HG03025 (cell line): ENCODE results near the gene SPRR2F.
"Not testable (repeated sequence)": the region's sequence is repeated elsewhere in the genome, so short reads cannot be mapped to it uniquely, and the experiment has no call there.

Experiments
- ATAC-seq: cut with Tn5 transposase; IDR thresholded peaks from one replicate; pipeline ENCODE4 v1.9.1; 2021; ENCODE audit warnings: mild to moderate bottlenecking, moderate library complexity; ENCODE audit not compliant: unreplicated experiment, low FRiP score

Gene SPRR2F

DNA sequence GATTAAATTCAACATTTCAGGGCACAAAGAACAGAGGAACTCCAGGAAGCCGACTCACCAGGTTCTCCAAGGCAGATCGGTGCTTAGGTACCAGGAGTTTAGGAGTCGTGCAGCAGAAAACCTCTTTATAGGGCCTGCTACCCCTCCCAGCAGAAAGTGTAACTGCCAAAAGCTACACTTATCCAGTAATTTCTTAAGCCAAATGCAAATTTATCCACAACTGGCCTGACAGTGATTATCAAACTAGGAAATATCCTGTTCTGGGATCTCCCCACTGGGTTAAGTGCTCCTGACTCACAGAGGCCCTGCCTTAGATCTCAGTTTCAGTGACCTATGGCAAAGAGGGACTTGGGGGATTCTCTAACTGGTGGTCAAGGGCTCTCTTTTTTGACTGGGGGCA lies at the start of gene SPRR2F:
SPRR2F (minus strand) TSS at position 101 of the 400 bp plus-strand sequence. CDS start 783 bp downstream, outside the sequence.
- ATAC-seq: no peak

GRCh38 chr1:153155541-153155940 lies 42.2 kb upstream of the SPRR2F start:
- no peak for ATAC-seq

DNA sequence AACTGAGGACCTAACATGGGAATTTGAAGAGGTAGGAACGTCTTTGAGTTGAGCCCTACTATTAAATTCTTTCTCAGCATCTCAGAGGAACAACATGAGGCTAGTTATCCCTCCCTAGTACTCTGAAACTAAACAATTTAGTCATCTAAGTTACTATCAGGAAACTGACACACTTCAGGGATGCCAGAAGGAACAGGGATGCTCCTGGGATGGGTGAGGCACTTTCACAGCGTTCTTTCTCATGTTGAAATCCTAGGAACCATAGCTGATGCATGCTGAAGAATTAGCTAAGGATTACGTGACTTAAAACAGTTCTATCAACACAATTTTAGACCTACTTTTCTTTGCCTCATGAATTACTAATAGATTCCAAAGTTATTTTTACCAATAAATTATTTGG lies 39.2 kb upstream of the SPRR2F start:
- no peak for ATAC-seq

DNA sequence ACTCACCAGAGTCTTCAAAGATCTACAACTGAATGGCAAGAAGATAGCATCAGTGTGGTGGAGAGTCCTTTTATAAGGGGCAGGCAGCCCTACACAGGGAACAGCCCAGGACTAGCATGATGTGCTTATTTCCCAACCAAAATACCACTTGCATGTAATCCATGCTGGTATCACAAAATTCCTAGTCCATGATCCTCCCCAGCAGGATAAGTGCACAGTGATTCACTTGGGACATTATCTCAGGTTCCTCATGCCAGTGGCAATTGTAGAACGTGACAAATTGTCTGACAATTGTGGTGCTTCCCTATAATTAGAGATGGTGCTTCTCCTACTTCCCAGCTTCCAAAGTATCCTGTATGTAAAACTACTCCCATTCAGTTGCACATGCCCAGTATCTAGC lies 37.5 kb upstream of the SPRR2F start, which contains the start of gene SPRR2G:
SPRR2G (minus strand) TSS at position 45 of the 400 bp plus-strand sequence. CDS start 780 bp downstream, outside the sequence.
- no peak for ATAC-seq

DNA sequence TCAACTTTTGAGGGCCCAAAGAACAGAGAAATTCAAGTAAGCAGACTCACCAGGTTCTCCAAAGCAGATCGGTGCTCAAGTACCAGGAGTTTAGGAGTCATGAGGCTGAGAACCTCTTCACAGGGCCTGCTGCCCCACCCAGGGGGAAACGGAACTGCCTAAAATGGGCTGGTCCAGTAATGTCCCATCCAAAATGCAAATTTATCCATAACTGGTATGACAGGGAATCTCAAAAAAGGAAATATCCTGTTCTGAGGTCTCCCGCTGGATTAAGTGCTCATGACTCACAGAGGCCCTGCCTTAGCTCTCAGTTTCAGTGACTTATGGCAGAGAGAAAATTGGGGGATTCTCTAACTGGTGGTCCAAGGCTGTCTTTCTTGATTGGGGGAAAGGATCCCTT lies 28.1 kb upstream of the SPRR2F start:
- ATAC-seq: no peak

DNA sequence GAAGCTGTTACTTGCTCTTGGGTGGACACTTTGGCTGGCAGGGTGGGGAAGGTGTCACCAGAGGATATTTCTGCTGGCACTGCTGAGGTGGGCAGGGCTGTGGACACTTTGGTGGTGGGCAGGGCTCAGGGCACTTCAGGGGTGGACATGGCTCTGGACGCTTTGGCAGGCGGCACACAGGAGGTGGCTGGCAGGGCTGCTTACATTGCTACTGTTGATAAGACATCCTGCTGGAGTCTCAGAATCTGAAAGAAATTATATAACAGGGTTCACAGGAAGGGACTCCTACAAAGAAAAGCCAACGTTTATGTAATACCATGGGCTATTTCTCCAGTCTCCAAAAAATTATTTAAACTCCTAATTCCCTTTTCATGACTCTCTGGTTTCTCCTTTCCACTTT lies 27.2 kb upstream of the SPRR2F start:
- no peak for ATAC-seq

GRCh38 chr1:153133743-153134142 lies 20.4 kb upstream of the SPRR2F start:
- ATAC-seq: no peak

GRCh38 chr1:153133267-153133666 lies 20.0 kb upstream of the SPRR2F start:
- ATAC-seq: no peak

DNA sequence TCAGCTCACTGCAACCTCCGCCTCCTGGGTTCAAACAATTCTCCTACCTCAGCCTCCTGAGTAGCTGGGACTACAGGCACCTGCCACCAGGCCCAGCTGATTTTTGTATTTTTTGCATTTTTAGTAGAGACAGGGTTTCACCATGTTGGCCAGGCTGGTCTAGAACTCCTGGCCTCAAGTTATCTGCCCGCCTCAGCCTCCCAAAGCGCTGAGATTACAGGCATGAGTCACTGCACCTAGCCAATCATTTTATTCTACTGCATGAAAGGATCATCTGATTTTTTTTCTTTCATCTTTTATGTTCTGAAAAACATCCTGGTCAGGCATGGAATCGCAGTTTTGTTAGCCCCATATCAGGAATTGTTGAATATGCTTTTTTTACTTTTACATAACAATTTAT lies 15.4 kb upstream of the SPRR2F start:
- ATAC-seq: not testable (repeated sequence)

DNA sequence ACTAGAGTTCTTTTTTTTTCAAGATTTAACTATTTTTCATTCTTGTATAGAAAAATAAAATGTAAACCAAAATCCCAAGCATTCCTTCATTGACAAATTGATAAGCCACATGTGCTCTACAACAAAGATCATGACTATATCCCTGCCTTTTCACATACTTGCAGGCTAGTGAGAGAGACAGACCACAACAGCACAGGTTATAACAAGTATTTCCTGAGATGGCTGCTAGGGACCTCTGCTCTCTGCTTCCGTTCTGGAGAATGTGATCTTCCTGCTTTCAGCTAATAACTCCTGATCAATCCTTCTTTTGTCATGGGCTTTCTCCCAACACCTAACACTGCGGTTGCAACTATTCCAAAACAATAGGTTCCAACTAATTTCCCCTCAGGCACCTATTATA lies 14.0 kb upstream of the SPRR2F start:
- no peak for ATAC-seq

DNA sequence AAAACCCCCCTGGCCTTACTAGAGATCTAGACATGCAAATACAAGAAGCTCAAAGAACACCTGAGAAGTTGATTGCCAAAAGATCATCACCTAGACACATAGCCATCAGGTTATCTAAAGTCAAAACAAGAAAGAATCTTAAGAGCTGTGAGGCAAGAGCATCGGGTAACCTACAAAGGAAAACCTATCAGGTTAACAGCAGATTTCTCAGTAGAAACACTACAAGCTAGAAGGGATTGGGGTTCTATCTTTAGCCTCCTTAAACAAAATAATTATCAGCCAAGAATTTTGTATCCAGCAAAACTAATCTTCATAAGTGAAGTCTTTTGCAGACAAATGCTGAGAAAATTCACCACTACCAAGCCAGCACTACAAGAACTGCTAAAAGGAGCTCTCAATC lies 12.2 kb upstream of the SPRR2F start:
- no peak for ATAC-seq

- ATAC-seq: not testable (repeated sequence)
Measured at GRCh38 chr1:153123793-153124192, 10.5 kb upstream of the SPRR2F start.

- no peak for ATAC-seq
Measured at GRCh38 chr1:153122831-153123421, 9.6 kb upstream of the SPRR2F start.

DNA sequence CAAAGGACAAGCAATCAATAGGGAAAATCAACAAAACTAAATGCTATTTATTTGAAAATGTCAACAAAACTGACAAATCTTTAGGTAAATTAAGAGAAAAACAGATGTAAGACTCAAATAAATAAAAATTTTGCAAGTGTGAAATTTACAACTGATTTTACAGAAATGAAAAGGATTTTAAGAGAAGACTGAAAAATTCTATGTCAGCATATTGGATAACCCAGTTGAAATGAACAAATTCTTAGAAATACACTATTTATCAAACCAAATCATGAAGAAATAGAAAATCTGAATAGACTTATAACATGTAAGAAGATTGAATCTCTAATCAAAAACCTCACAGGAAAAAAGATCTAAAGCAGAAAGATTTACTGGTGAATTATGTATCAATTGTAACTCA lies 7.6 kb upstream of the SPRR2F start:
- no peak for ATAC-seq

DNA sequence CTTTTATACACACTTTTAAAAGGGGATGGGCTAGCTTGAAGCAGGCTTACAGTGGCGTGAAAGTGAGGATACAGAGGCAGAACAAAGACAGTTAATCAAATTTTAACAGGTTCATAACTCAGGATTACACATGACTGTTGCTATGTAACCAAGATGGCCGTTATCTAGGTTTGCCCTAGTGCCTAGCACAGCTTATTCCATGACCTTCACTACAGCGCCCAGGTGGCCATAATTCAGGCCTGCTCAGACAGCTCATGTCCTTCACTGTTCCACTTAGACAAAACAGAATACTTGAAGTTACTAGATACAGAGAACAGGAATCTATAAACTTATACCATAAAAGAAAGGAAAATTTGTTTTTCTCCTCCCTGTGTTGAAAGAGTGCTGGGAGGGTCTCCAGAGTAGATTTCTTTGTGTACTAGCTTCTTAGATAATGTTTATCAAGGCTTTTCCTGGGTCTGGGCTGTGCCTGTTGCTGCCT lies 6.2 kb upstream of the SPRR2F start:
- no peak for ATAC-seq

DNA sequence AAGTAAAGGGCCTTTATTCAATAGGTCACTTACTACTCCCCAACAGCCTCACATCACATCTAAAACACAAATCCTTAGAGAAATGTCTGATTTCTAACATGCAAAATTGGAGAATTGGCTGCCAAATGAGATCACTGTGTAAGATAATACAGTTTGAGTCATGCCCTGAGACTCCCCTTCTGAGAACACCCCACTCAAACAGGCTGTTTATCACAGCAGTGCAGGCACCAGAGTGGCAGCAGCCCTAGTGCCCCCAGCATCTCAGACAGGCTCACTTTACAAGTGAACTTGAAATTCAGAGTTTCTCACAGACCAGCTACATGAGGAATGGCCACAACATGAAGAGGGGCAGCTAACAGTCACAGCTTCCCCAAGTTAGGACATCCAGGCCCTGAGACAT lies 1.9 kb upstream of the SPRR2F start:
- ATAC-seq: not testable (repeated sequence)

GRCh38 chr1:153112454-153112853 lies 862 bp downstream of the SPRR2F start:
- not testable (repeated sequence) for ATAC-seq

DNA sequence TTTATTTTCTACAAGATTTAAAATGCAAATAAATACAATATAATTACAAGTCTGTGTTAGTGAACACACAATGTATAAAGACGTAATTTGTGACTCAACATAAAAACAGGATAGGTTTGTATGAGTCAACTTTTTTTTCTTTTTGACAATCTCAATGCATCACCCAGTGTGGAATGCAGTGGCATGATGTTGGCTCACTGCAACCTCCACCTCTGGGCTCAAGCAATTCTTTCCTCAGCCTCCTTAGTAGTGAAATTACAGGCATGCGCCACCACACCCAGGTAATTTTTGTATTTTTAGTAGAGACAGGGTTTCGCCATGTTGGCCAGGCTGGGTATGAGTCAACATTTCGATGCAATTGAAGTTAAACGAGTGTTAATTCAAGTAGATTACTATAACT lies 13.1 kb downstream of the SPRR2F start:
- no peak for ATAC-seq

- no peak for ATAC-seq
Measured at GRCh38 chr1:153099461-153100045, 13.8 kb downstream of the SPRR2F start.

DNA sequence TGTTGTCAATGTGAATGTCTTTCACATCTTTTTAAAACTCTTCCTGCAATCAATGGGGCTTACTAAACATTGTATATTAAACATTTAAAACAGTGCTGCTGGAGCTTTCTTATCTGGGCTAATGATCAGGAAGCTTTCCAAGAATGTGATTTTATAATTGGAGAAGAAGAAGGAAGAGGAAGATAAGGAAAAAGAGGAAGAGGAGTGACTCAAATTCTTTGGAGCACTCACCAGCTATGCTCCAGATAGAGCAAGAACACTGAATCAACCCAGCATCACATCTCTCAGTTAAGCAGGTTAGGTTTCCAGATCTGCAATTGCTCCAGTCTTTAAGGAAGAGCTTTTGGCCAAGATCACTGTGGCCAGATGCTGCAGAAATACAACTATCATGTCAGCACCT lies 17.6 kb downstream of the SPRR2F start:
- ATAC-seq: no peak

DNA sequence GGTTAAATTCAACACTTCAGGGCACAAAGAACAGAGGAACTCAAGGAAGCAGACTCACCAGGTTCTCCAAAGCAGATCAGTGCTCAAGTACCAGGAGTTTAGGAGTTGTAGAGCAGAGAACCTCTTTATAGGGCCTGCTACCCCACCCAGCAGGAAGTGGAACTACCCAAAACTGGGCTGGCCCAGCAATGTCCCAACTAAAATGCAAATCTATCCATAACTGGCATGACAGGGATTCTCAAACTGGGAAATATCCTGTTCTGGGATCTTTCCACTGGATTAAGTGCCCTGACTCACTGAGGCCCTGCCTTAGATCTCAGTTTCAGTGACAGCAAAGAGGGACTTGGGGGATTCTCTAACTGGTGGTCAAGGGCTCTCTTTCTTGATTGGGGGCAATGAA lies 18.9 kb downstream of the SPRR2F start, which contains the start of gene SPRR2E:
SPRR2E (minus strand) TSS at position 101 of the 400 bp plus-strand sequence. CDS start 775 bp downstream, outside the sequence.
- no peak for ATAC-seq

GRCh38 chr1:153087652-153088051 lies 25.7 kb downstream of the SPRR2F start:
- ATAC-seq: no peak
